ENCODE data around the gene AFP. TPM values are rescaled to one million over a fixed set of nuclear protein-coding genes. Genes with fewer than 3 reads are reported as not detected.

Gene AFP
- total RNA-seq, 2 donors from 2014 or later, result not detected

DNA sequence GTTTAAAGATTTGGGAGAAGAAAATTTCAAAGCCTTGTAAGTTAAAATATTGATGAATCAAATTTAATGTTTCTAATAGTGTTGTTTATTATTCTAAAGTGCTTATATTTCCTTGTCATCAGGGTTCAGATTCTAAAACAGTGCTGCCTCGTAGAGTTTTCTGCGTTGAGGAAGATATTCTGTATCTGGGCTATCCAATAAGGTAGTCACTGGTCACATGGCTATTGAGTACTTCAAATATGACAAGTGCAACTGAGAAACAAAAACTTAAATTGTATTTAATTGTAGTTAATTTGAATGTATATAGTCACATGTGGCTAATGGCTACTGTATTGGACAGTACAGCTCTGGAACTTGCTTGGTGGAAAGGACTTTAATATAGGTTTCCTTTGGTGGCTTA, 30.9 kb upstream of the AFP start:
- Histone ChIP-seq H3K27me3 (no peaks in the 10 kb centered on the region), H3K36me3 (no peaks in the 10 kb centered on the region), H3K27ac (no peak overlapping the region), H3K4me3 (no peak overlapping the region), H3K4me1 (no peaks in the 10 kb centered on the region), H3K9me3 (no peaks in the 10 kb centered on the region)
- TF ChIP-seq, protein P1, sequence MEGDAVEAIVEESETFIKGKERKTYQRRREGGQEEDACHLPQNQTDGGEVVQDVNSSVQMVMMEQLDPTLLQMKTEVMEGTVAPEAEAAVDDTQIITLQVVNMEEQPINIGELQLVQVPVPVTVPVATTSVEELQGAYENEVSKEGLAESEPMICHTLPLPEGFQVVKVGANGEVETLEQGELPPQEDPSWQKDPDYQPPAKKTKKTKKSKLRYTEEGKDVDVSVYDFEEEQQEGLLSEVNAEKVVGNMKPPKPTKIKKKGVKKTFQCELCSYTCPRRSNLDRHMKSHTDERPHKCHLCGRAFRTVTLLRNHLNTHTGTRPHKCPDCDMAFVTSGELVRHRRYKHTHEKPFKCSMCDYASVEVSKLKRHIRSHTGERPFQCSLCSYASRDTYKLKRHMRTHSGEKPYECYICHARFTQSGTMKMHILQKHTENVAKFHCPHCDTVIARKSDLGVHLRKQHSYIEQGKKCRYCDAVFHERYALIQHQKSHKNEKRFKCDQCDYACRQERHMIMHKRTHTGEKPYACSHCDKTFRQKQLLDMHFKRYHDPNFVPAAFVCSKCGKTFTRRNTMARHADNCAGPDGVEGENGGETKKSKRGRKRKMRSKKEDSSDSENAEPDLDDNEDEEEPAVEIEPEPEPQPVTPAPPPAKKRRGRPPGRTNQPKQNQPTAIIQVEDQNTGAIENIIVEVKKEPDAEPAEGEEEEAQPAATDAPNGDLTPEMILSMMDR (IDR thresholded peaks at IDR 0.05), result no peak
- DNase-seq (ENCODE audit: low spot score), result no peak

DNA sequence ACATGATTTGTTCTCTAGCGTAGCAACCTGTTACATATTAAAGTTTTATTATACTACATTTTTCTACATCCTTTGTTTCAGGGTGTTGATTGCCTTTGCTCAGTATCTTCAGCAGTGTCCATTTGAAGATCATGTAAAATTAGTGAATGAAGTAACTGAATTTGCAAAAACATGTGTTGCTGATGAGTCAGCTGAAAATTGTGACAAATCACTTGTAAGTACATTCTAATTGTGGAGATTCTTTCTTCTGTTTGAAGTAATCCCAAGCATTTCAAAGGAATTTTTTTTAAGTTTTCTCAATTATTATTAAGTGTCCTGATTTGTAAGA, 29.5 kb upstream of the AFP start:
- DNase-seq (ENCODE audit: low spot score), result no peak
- Histone ChIP-seq H3K36me3 (no peaks in the 10 kb centered on the region), H3K4me1 (no peaks in the 10 kb centered on the region), H3K27ac (no peak overlapping the region), H3K27me3 (no peaks in the 10 kb centered on the region), H3K9me3 (no peaks in the 10 kb centered on the region), H3K4me3 (no peak overlapping the region)
- TF ChIP-seq, protein P1 (IDR thresholded peaks at IDR 0.05), result no peak

DNA sequence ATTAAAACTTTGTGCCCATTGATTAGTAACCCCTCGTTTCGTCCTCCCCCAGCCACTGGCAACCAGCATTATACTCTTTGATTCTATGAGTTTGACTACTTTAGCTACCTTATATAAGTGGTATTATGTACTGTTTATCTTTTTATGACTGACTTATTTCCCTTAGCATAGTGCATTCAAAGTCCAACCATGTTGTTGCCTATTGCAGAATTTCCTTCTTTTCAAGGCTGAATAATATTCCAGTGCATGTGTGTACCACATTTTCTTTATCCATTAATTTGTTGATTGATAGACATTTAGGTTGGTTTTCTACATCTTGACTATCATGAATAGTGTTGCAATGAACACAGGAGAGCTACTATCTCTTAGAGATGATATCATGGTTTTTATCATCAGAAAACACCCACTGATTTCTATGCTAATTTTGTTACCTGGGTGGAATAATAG, 28.8 kb upstream of the AFP start:
- TF ChIP-seq, protein P1 (IDR thresholded peaks at IDR 0.05), result no peak
- Histone ChIP-seq H3K4me1 (no peaks in the 10 kb centered on the region), H3K4me3 (no peak overlapping the region), H3K27ac (no peak overlapping the region), H3K27me3 (no peaks in the 10 kb centered on the region), H3K9me3 (no peaks in the 10 kb centered on the region), H3K36me3 (no peaks in the 10 kb centered on the region)
- DNase-seq (ENCODE audit: low spot score), result no peak

DNA sequence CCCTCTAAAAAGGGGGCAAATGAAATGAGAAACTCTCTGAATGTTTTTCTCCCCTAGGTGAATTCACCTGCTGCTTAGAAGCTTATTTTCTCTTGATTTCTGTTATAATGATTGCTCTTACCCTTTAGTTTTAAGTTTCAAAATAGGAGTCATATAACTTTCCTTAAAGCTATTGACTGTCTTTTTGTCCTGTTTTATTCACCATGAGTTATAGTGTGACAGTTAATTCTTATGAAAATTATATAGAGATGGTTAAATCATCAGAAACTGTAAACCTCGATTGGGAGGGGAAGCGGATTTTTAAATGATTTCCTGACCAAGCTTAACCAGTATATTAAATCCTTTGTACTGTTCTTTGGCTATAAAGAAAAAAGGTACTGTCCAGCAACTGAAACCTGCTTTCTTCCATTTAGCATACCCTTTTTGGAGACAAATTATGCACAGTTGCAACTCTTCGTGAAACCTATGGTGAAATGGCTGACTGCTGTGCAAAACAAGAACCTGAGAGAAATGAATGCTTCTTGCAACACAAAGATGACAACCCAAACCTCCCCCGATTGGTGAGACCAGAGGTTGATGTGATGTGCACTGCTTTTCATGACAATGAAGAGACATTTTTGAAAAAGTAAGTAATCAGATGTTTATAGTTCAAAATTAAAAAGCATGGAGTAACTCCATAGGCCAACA, 27.7 kb upstream of the AFP start:
- no peaks in the 10 kb centered on the region for H3K36me3 ChIP-seq
- TF ChIP-seq, protein P1 (IDR thresholded peaks at IDR 0.05), result no peak

DNA sequence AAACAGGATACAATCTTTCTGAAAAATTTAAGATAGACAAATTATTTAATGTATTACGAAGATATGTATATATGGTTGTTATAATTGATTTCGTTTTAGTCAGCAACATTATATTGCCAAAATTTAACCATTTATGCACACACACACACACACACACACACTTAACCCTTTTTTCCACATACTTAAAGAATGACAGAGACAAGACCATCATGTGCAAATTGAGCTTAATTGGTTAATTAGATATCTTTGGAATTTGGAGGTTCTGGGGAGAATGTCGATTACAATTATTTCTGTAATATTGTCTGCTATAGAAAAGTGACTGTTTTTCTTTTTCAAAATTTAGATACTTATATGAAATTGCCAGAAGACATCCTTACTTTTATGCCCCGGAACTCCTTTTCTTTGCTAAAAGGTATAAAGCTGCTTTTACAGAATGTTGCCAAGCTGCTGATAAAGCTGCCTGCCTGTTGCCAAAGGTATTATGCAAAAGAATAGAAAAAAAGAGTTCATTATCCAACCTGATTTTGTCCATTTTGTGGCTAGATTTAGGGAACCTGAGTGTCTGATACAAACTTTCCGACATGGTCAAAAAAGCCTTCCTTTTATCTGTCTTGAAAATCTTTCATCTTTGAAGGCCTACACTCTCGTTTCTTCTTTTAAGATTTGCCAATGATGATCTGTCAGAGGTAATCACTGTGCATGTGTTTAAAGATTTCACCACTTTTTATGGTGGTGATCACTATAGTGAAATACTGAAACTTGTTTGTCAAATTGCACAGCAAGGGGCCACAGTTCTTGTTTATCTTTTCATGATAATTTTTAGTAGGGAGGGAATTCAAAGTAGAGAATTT, 26.8 kb upstream of the AFP start:
- Histone ChIP-seq H3K9me3 (no peaks in the 10 kb centered on the region), H3K4me1 (no peaks in the 10 kb centered on the region), H3K4me3 (no peak overlapping the region), H3K36me3 (no peaks in the 10 kb centered on the region), H3K27me3 (no peaks in the 10 kb centered on the region), H3K27ac (no peak overlapping the region)
- DNase-seq (ENCODE audit: low spot score), result no peak
- TF ChIP-seq, protein P1 (IDR thresholded peaks at IDR 0.05), result no peak

More for the DNA sequence above, 27.7 kb upstream of the AFP start:
- Histone ChIP-seq H3K9me3 (no peaks in the 10 kb centered on the region), H3K4me3 (no peak overlapping the region), H3K4me1 (no peaks in the 10 kb centered on the region), H3K27me3 (no peaks in the 10 kb centered on the region), H3K27ac (no peak overlapping the region)
- DNase-seq (ENCODE audit: low spot score), result no peak

Measured in right atrium auricular region (tissue), 2 donors.